Panc1 (cell line): ENCODE measurements around the gene SLC22A16.

ENCODE experiments used
- POLR2AphosphoS5 ChIP-seq: IDR thresholded peaks from 2 replicates; pipeline ENCODE4 v1.6.1; 2012; ENCODE audit warnings: mild to moderate bottlenecking, low read depth, low read length, moderate library complexity
- TCF7L2 ChIP-seq: IDR thresholded peaks from 2 replicates; pipeline ENCODE4 v1.6.1; 2011; ENCODE audit warnings: mild to moderate bottlenecking, low read depth, low read length, inconsistent platforms
- TF ChIP-seq, protein P1 (sequence below): fragments of 450-650 bp; IDR thresholded peaks from 2 replicates; pipeline ENCODE4 v1.5.1; 2017; ENCODE audit warnings: mild to moderate bottlenecking

DNA sequence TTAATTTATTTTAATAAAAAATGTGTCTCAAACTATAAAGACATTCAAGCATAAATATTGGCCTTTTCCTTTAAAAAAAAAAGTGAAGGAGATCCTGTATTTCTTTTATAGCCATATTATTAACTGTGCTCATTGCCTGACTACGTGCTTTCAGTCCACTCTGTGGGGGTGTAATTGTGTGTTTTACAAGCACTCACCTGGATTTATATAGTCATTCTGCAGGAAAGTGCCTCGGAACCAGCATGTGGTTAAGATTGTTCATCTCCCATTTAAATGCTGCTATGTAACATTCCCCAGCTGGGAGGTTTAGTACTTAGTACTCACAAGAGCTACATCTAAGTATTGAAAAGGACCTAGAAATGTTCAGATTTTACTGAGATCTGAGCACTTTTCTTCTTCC lies 47.9 kb upstream of the SLC22A16 start:
- TF ChIP-seq, protein P1, sequence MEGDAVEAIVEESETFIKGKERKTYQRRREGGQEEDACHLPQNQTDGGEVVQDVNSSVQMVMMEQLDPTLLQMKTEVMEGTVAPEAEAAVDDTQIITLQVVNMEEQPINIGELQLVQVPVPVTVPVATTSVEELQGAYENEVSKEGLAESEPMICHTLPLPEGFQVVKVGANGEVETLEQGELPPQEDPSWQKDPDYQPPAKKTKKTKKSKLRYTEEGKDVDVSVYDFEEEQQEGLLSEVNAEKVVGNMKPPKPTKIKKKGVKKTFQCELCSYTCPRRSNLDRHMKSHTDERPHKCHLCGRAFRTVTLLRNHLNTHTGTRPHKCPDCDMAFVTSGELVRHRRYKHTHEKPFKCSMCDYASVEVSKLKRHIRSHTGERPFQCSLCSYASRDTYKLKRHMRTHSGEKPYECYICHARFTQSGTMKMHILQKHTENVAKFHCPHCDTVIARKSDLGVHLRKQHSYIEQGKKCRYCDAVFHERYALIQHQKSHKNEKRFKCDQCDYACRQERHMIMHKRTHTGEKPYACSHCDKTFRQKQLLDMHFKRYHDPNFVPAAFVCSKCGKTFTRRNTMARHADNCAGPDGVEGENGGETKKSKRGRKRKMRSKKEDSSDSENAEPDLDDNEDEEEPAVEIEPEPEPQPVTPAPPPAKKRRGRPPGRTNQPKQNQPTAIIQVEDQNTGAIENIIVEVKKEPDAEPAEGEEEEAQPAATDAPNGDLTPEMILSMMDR, result no peak
- TF ChIP-seq TCF7L2 (no peak), POLR2AphosphoS5 (no peak)
